Posterior cingulate gyrus (tissue), 11 donors: ENCODE data around the gene NDFIP1.

Source experiments
- DNase-seq, 10 donors: peaks; one replicate each; pipeline versions ENCODE4 v3.0.0 to v3.0.0-alpha.2; 2020 to 2021; ENCODE audit warnings: mixed read lengths in 3 of 10
- intact Hi-C: fragments of 100-400 bp; cut with DNase I; formaldehyde crosslinking; loops from one replicate; pipeline ENCODE4 v1.15.1; 2023

The NDFIP1 gene, protein sequence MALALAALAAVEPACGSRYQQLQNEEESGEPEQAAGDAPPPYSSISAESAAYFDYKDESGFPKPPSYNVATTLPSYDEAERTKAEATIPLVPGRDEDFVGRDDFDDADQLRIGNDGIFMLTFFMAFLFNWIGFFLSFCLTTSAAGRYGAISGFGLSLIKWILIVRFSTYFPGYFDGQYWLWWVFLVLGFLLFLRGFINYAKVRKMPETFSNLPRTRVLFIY

DNA sequence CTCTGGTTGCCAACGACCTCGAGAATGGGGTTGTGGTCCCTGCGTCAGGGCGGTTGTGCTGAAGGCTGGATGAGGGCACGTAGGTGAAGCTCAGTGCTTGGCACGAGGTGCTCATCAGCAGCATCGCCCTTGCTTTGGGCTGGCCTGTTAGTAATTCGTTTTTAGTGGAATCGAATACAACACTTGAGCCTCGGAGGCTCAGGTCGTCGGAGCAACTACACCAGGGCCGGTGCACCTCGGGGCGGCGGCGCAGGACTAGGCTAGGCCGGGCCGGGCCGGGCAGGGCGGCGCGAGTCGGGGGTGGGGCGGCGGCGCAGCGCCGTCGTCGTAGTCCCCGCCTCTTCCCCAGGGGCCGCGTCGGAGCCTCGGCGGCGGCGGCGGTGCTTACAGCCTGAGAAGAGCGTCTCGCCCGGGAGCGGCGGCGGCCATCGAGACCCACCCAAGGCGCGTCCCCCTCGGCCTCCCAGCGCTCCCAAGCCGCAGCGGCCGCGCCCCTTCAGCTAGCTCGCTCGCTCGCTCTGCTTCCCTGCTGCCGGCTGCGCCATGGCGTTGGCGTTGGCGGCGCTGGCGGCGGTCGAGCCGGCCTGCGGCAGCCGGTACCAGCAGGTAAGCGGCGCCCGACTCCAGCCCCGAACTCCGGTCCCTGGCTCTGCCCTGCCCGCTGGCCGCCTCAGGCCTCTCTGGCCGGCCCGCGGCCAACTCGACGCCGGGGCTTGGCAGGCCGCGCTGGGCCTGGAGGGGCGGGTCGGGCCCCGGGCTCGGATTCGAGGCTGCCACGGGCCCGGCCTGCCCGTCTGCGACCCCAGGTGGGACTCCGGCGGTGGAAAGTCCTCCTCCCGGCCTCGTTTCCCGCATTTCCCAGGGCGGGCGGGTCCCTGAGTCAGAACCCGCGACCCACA is at the start of gene NDFIP1:
Gene NDFIP1 (plus strand): TSS at position 348 of the 899 bp plus-strand sequence. CDS start 196 bp downstream, at position 544.
- DNase-seq, result peak; percentile 66 to 97 (median 82)
- intact Hi-C loops, result loop anchor here (1.0 kb wide), 1 partner anchor 45 kb away; no protein-coding TSS in a partner anchor

DNA sequence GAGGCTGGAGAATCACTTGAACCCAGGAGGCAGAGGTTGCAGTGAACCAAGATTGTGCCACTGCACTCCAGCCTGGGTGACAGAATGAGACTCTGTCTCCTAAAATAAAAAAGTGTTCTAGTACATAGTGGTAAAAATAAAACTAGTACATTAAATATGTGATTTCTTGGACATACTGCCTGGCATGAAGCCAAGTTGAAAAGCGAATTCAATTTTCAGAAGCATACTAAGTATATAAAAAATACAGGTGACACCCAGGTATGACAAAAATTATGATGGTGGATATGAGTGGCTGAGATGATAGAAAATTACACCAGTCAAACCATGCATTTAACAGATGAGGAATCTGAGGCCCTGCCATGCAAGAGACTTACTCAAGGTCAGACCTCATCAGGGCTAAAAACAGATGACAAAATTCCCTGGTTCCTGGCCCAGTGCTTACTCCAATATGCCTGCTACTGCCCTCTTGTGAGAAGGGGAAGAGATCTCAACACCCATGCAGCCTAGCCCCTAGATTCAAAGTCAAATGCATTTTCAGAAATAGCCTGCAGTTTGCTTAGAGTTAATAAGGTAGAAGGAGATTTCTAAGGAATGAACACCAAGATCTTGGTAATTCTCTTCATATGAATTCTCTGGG is 49.2 kb upstream of the NDFIP1 start:
- intact Hi-C loops, result no loop called here
- peak in 1 of 10 donors; percentile 6 for DNase-seq

- no peak for DNase-seq
- intact Hi-C loops, result loop anchor here (1.0 kb wide), 2 partner anchors 46 to 50 kb away; partner anchors contain the start of gene GNPDA1
Measured at GRCh38 chr5:142063376-142063775, 45.2 kb upstream of the NDFIP1 start.

- DNase-seq, result peak; percentile 94 to 99 (median 96)
- intact Hi-C loops, result loop anchor here (1.0 kb wide), 2 partner anchors 45 to 51 kb away; partner anchors contain the start of gene GNPDA1
Measured at GRCh38 chr5:142063878-142064331, 44.7 kb upstream of the NDFIP1 start.

GRCh38 chr5:142065273-142065672 is 43.3 kb upstream of the NDFIP1 start:
- intact Hi-C loops, result no loop called here
- DNase-seq, result peak; percentile 41 to 95 (median 74)

- peak in 1 of 10 donors; percentile 23 for DNase-seq
- intact Hi-C loops, result no loop called here
Measured at GRCh38 chr5:142069606-142070399, 38.8 kb upstream of the NDFIP1 start.

- intact Hi-C loops, result no loop called here
- no peak for DNase-seq
Measured at GRCh38 chr5:142070734-142071133, 37.8 kb upstream of the NDFIP1 start.

GRCh38 chr5:142072488-142072887 is 36.1 kb upstream of the NDFIP1 start:
- intact Hi-C loops, result no loop called here

GRCh38 chr5:142073362-142073988 is 35.1 kb upstream of the NDFIP1 start:
- intact Hi-C loops, result no loop called here
- DNase-seq, result no peak

More at GRCh38 chr5:142072488-142072887, 36.1 kb upstream of the NDFIP1 start:
- no peak for DNase-seq

DNA sequence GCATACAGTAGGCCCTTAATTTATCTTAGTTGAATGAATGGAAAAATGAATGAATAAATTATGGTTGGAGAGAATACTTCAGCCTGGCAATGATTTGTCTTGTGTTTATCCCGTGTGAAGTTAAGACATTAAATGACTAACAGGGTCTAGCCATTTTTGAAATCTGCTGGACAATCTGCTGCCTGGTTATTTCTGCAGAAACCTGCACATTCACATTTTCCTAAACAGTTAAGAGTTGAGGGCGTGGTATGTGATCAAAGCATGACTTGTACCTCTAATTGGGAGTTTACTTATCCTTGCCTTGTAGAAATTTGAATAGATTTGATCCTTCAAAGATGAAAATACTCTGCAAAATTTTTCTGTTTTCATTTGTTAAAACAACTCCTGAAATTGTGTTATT is 34.6 kb upstream of the NDFIP1 start:
- no peak for DNase-seq
- intact Hi-C loops, result no loop called here

DNA sequence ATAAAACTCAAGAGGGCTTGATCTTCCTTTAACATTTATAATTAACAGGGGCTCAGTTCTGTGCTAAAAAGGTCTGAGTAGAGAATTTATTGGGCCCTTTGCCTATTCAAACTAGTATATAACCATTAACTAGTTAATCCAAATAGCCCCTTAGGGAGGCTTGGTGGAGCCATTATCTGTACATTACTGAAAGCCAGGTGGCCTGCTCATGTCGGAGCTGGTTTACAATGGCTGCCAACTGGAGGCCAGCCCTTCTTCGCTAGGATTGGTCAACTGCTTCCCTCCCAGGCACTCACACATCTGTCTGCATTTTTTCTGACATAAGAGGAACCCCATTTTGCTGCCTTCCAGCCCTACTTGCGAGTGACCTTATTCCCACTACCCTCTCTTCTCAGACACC is 30.4 kb upstream of the NDFIP1 start:
- intact Hi-C loops, result no loop called here
- DNase-seq, result no peak

GRCh38 chr5:142078706-142079105 is 29.9 kb upstream of the NDFIP1 start:
- intact Hi-C loops, result no loop called here
- no peak for DNase-seq

DNA sequence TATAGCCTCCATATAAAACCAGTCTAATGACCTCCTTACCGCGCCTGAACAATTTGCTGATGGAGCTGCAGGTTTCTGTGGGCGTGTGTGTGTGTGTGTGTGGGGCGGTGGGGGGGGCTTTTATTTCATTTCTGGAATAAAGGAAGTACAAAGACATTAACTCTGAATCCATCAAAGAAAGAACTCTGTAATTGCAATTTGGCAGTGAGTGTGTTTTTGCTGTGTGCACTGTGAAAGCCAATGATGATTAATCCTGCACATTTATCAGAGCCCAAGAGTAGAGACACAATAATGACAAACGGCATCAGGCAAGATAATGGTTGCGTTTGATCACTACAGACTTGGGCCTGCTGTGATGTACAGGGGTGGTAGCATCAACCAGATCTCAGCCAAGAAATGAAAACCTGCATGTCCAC is 29.3 kb upstream of the NDFIP1 start:
- no peak for DNase-seq
- intact Hi-C loops, result no loop called here

DNA sequence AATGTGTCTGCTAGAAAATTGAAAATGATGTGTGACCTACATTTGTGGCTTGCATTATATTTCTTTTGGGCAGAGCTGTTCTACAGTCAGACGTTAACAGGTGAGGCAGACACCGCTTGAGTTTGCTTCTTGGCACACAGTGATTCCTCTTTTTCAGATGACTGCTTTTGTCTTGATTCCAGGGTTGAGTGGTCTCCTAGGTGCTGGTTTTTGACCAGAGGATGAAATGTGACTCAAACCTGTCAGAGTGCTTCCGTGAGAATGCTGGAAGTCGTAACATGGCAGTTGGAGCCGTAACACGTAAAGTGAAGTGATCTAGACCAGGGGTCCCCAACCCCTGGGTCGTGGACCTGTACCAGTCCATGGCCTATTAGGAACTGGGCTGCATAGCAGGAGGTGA is 28.3 kb upstream of the NDFIP1 start:
- intact Hi-C loops, result no loop called here

DNA sequence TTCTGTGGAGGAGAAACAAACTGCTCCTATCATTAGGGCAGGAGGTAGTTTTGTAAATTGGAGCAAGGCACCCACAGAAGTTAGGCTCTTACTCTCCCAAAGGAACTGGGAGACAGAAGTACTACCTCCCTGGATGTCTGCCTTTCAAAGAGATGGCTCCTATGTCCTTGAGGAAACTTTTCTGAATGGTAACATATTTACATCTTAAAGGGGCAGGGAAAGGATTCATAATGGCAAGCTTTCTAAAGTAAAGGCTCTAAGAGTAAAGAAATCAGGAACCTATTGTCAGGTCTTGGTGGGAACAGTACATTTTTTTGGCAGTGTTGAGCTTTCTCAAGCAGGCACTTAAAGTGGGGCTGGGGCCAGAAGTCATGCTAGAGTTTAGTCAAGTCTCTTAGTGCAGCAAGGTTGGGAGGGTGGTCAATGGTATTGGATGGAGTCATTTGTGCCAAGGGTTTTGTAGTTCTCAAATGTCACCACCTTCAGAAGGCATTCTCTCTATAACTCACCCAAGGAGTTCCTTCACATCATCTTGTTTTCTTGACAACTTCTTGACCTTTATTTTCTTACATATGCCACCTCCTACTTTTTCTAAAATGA is 26.3 kb upstream of the NDFIP1 start:
- intact Hi-C loops, result no loop called here

More for the DNA sequence above, 28.3 kb upstream of the NDFIP1 start:
- DNase-seq, result no peak

GRCh38 chr5:142086229-142086628 is 22.4 kb upstream of the NDFIP1 start:
- intact Hi-C loops, result no loop called here
- DNase-seq, result no peak

More for the DNA sequence above, 26.3 kb upstream of the NDFIP1 start:
- DNase-seq, result no peak

DNA sequence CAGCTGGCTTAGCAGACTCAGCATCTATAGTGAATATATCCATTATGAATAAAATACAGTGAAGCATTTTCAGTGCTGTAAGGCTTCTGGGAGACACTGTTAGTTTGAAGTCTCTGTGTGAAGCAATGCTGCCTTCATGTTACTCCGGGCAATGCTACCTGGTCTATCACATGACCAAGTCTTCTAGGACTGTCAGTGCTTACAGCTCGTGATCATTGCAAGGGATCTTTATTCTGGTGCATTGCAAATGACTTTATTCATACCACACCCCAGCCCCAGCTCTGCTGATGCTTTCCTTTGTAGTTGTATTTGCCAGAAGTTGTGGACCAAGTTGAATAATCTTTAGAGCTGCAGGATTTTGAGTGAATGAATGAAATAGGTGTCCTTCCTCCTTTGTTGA is 21.9 kb upstream of the NDFIP1 start:
- no peak for DNase-seq
- intact Hi-C loops, result no loop called here

- DNase-seq, result no peak
- intact Hi-C loops, result no loop called here
Measured at GRCh38 chr5:142087920-142088679, 20.5 kb upstream of the NDFIP1 start.
